BJ (cell line): ENCODE measurements around the gene TSHB. TPM values are rescaled to one million over a fixed set of nuclear protein-coding genes. Genes with fewer than 3 reads are reported as not detected.

Experiments
- CTCF ChIA-PET: fragments of 350-600 bp; formaldehyde crosslinking; extraction: SDS; loops from one replicate; lab custom pipeline; 2021; ENCODE audit warnings: antibody characterized with exemption, inconsistent platforms; lab: Yijun Ruan, JAX
- POLR2A ChIA-PET: fragments of 300-600 bp; sonication (Branson Sonifier 250); formaldehyde crosslinking; extraction: SDS; loops from one replicate; lab custom pipeline; 2021; ENCODE audit warnings: antibody characterized with exemption; lab: Charles Lee
- DNase-seq: peaks from one replicate; pipeline ENCODE4 v3.0.0-alpha.2; 2011; ENCODE audit warnings: low read depth
- H3K27me3 ChIP-seq: 2 replicates; pipeline ENCODE4 v1.6.0; 2011; ENCODE audit warnings: low read length; ENCODE audit not compliant: control insufficient read depth, insufficient read depth
- H3K36me3 ChIP-seq: 2 replicates; pipeline ENCODE4 v1.5.1; 2011; ENCODE audit warnings: low read length; ENCODE audit not compliant: control insufficient read depth, insufficient read depth
- H3K4me3 ChIP-seq: 2 replicates; pipeline ENCODE4 v1.5.1; 2011; ENCODE audit warnings: low read depth, mild to moderate bottlenecking, control low read depth, low read length
- polyA plus RNA-seq: library from polyadenylated mRNA; depleted of rRNA; stranded (reverse); fragments of >200 nt; gene quantifications from 2 replicates; pipeline ENCODE4 v1.2.3, GENCODE V29; 2011
- TF ChIP-seq, protein P1 (sequence below): IDR thresholded peaks from 2 replicates; pipeline ENCODE4 v1.5.1; 2011; ENCODE audit warnings: low read depth, mild to moderate bottlenecking, control low read depth, inconsistent platforms, low read length, moderate library complexity; ENCODE audit not compliant: insufficient read depth

TSHB gene
- polyA plus RNA-seq, 1 experiment: not detected

DNA sequence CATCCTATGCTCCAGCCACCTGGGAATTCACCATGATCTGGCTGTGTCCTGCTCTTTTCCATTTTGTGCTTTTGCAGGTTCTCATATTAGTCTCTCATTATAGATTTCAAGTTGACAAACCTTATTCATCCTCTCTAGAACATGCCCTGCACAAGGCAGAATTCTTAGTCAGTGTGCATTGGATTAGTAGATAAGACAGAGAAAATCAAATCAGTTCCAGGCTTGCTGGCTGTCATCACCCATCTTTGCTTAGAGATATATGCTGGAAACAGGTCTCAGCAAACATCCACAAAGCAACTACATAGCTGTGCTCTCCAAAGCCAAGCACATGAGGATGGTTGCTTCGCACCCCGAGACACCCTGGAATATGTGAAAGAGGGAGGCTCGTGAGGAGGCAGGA is 34.8 kb downstream of the TSHB start:
- ChIA-PET POLR2A (no interaction called here), CTCF (interaction anchor here (1.5 to 1.7 kb wide), 4 partner anchors 7 to 48 kb away, joined by 3 to 8 read pairs (median 4); no protein-coding TSS in a partner anchor)
- Histone ChIP-seq H3K4me3 (no peak overlapping the region), H3K27me3 (no peaks in the 10 kb centered on the region), H3K36me3 (no peaks in the 10 kb centered on the region)
- no peak for DNase-seq
- TF ChIP-seq, protein P1, sequence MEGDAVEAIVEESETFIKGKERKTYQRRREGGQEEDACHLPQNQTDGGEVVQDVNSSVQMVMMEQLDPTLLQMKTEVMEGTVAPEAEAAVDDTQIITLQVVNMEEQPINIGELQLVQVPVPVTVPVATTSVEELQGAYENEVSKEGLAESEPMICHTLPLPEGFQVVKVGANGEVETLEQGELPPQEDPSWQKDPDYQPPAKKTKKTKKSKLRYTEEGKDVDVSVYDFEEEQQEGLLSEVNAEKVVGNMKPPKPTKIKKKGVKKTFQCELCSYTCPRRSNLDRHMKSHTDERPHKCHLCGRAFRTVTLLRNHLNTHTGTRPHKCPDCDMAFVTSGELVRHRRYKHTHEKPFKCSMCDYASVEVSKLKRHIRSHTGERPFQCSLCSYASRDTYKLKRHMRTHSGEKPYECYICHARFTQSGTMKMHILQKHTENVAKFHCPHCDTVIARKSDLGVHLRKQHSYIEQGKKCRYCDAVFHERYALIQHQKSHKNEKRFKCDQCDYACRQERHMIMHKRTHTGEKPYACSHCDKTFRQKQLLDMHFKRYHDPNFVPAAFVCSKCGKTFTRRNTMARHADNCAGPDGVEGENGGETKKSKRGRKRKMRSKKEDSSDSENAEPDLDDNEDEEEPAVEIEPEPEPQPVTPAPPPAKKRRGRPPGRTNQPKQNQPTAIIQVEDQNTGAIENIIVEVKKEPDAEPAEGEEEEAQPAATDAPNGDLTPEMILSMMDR: no peak

DNA sequence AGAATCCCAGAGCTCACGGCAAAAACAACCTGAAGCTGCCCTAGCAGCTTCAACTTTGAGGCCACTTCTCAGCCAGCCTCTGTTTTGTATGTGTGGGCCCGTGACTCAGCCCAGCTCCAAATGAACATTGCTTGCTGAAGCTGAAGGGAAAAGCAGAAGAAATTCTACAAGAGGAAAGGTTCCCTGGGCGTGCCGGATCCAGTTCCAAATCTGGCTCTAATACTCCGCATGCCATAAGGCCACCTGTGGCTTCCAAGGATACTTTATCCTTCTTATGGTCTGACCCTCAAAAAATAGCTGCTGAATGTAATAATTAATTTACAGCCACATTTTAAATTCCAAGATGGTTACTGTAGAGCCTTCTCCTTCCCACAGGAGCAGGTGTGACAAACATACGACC is 35.4 kb downstream of the TSHB start:
- no peaks in the 10 kb centered on the region for H3K36me3 ChIP-seq
- H3K27me3 ChIP-seq: no peaks in the 10 kb centered on the region
- no peak for DNase-seq
- H3K4me3 ChIP-seq: no peak overlapping the region
- POLR2A ChIA-PET: interaction anchor here (0.6 to 0.8 kb wide), 2 partner anchors 8 to 592 kb away, joined by 4 read pairs; no protein-coding TSS in a partner anchor
- CTCF ChIA-PET: interaction anchor here (1.0 to 1.7 kb wide), 5 partner anchors 8 to 47 kb away, joined by 3 to 8 read pairs (median 3); no protein-coding TSS in a partner anchor
- TF ChIP-seq, protein P1: no peak

DNA sequence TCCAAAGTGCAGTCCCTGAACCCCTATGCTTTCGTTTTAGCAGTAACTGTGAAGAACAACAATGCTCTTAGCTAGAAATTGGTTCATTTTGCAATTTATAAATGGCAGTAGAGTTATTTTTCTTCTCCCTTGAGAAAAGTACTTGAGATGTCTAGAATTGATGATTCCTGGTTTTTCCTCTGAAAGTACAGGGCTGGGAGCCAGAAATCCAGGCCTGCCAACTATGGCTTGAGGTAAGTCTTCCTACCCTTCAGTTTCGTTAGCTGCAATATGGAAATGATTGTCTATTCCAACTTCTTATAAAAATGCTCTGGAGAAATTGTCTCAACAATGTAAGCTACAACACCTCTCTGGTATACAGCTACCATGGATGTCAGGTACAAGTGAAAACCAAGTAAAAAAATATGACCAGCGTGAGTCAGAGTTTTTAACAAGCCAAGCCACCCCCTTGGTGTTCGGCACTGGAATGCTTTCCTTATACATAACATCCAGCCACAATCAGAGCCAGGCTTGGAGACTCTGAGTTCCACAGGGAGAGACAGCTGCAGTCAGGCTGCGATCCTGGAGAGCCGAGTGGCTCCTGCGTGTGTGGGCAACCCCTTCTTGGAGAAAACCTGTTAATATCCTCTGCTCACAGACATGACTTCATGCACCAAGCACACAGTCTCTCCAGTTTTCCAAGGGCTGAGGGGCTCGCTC is 37.7 kb downstream of the TSHB start:
- no peaks in the 10 kb centered on the region for H3K36me3 ChIP-seq
- no peak overlapping the region for H3K4me3 ChIP-seq
- ChIA-PET CTCF (interaction anchor here (1.2 kb wide), 2 partner anchors 15 to 45 kb away, joined by 4 to 5 read pairs; no protein-coding TSS in a partner anchor), POLR2A (no interaction called here)
- DNase-seq: no peak
- TF ChIP-seq, protein P1: no peak
- H3K27me3 ChIP-seq: no peaks in the 10 kb centered on the region

DNA sequence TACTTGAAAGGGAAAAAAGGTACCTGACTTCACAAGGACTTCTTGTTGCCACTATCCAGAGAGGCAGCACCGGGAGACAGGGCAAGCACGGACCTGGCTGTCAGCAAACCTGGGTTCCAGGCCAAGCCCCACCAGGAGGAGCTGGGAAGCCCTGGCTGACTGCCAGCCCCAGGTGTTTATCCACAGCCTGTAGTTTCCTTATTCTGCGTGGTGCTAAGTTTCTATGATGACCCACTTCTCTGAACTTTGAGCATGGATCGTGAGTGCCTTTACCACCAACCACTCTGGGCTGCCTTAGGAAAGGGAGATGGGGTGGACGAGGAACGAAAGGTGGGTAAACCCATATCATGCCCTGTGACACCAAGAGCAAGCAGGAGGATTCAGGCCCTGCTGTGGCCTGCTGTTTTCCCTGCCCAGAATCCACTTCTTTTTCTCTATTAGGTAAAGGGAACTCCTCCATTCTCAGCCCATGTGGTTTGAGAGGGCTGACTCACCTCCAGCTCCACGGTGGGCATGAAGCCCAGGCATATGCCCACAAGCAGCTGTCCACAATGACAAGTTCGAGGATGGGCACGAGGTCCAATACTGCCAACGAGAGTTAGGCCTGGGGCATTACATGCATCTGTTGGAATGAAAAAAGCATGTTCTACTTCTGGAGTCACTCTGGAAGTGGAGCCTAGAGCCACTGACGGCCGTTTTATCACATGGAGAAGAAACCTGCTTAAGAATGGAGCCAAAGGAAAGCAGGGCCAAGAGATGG is 39.4 kb downstream of the TSHB start:
- CTCF ChIA-PET: interaction anchor here (1.2 kb wide), 1 partner anchor 17 kb away, joined by 5 read pairs; no protein-coding TSS in a partner anchor
- no peak for DNase-seq
- Histone ChIP-seq H3K27me3 (0 out of 2 replicates have a peak, but pooled peaks cover 1% of the 10 kb centered on the region), H3K36me3 (no peaks in the 10 kb centered on the region), H3K4me3 (no peak overlapping the region)
- TF ChIP-seq, protein P1: no peak
- POLR2A ChIA-PET: interaction anchor here (1.0 kb wide), 1 partner anchor 17 kb away, joined by 3 read pairs; no protein-coding TSS in a partner anchor
